ENCODE data around the gene BAD. TPM values are rescaled to one million over a fixed set of nuclear protein-coding genes. Genes with fewer than 3 reads are reported as not detected.
"Not testable (repeated sequence)": the region's sequence is repeated elsewhere in the genome, so short reads cannot be mapped to it uniquely, and the experiment has no call there.

Gene BAD
- total and polyA plus RNA-seq, 3 experiments from 2014 or later: 40.4 to 56.5 (median 40.9) TPM

DNA sequence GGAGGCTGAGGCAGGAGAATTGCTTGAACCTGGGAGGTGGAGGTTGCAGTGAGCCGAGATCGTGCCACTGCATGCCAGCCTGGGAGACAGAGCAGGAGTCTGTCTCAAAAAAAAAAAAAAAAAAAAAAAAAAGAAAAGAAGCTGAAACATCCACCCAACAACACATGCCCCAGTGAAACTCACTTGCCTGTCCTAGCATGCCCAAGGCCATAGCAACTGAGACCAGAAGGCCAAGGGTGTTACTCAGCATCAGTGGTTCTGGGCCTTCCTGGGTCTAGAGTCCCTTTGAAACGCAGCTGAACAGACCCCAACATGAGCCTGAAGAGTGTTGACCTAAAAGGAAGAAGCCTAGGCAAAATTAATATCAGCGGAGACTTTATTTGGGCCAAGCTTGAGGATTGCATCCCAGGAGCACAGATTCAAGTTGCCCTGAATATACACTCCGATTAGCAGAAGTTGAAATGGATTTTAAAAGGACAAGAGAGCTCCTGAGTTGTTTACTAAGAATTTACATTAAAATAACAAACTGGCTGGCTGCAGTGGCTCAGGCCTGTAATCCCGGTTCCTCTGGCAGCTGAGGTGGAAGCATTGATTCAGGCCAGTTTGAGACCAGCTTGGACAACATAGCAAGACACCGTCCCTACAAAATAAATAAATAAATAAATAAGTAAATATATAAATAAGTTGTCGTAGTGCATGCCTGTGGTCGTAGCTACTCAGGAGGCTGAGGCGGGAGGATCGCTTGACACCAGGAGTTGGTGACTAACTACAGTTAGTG, 40.4 kb upstream of the BAD start:
- Mint-ChIP-seq H3K4me3 (no peak overlapping the region), H3K36me3 (peaks cover 4 to 23% (median 4%) of the 10 kb centered on the region in 3 donors), H3K4me1 (peaks cover 0 to 9% (median 0%) of the 10 kb centered on the region in 3 donors), H3K27ac (no peak overlapping the region), H3K9me3 (no peaks in the 10 kb centered on the region), H3K27me3 (no peaks in the 10 kb centered on the region)
- CTCF ChIA-PET: no interaction called here
- H3K9me3 ChIP-seq (ENCODE audit: low read length): no peaks in the 10 kb centered on the region
- no peaks in the 10 kb centered on the region for H3K36me3 ChIP-seq (ENCODE audit: insufficient read depth, low read length)
- POLR2A ChIA-PET: interaction anchor here (0.6 kb wide), 1 partner anchor 17 kb away, joined by 4 read pairs; no protein-coding TSS in a partner anchor
- H3K27ac ChIP-seq (ENCODE audit: low read depth, low read length): no peak overlapping the region
- H3K27me3 ChIP-seq (ENCODE audit: insufficient read depth, low read length, poor library complexity, severe bottlenecking): no peaks in the 10 kb centered on the region
- H3K4me1 ChIP-seq (ENCODE audit: insufficient read depth, low read length): no peaks in the 10 kb centered on the region
- DNase-seq: no peak
- H3K4me3 ChIP-seq (ENCODE audit: low read length): no peak overlapping the region

DNA sequence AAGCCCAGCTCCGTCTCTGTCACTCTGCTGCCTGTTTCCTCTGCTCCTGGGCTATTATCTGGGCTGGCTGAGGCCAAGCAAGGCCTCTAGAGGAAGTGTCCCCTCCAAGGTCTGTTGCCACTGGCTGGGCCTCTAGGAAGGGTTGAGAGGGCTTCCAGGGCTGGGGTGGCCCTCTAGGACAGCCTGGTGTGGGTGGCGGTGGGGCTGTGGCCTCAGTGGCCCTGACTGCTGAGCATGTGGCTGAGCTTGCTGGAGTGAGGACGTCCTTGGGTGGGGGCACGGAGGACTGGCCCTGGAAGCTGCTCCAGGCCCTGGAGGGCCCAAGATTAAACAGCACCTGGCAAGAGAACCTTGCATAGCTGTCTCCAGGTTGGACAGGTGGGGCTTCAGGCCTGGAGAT, 39.5 kb upstream of the BAD start:
- not testable (repeated sequence) for H3K9me3 Mint-ChIP-seq; H3K27me3 ChIP-seq (ENCODE audit: insufficient read depth, low read length, poor library complexity, severe bottlenecking); H3K27me3 Mint-ChIP-seq; H3K27ac ChIP-seq (ENCODE audit: low read depth, low read length); H3K36me3 ChIP-seq (ENCODE audit: insufficient read depth, low read length); DNase-seq; H3K4me3 ChIP-seq (ENCODE audit: low read length); H3K4me1 ChIP-seq (ENCODE audit: insufficient read depth, low read length); H3K9me3 ChIP-seq (ENCODE audit: low read length)
- ChIA-PET POLR2A (interaction anchor here (0.6 kb wide), 1 partner anchor 17 kb away, joined by 4 read pairs; no protein-coding TSS in a partner anchor), CTCF (interaction anchor here (2.5 kb wide), 1 partner anchor 8 kb away, joined by 10 read pairs; no protein-coding TSS in a partner anchor)
- peaks cover 4 to 26% (median 4%) of the 10 kb centered on the region in 3 donors for H3K36me3 Mint-ChIP-seq
- peak overlapping the region in 1 of 7 donors; percentile 64 for H3K4me3 Mint-ChIP-seq
- H3K4me1 Mint-ChIP-seq: peaks cover 4 to 17% (median 5%) of the 10 kb centered on the region in 3 donors
- peak overlapping the region in 2 of 8 donors; percentile 38 to 73 for H3K27ac Mint-ChIP-seq

DNA sequence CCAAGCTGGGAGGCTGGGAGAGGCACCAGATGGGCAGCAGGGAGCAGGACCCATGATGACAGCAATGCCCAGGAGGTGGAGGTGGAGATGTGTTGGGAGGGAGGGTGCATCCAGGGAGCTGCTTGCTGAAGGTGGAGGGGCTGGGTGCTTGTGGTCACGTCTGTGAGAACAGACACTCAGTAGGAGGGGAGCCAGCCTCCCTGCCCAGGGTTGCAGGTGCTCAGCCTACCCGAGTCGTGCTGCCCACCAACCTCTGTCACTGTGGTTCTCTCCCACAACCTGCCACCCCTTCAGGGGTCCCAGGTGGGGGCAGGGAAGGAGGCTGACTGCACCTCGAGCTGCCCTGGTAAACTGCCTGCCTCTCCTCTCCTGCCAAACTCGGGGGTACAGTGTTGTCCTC, 38.9 kb upstream of the BAD start:
- no peak for DNase-seq
- Histone ChIP-seq H3K36me3 (ENCODE audit: insufficient read depth, low read length) (no peaks in the 10 kb centered on the region), H3K4me3 (ENCODE audit: low read length) (no peak overlapping the region), H3K27me3 (ENCODE audit: insufficient read depth, low read length, poor library complexity, severe bottlenecking) (no peaks in the 10 kb centered on the region), H3K27ac (ENCODE audit: low read depth, low read length) (no peak overlapping the region), H3K4me1 (ENCODE audit: insufficient read depth, low read length) (peaks cover 6% of the 10 kb centered on the region), H3K9me3 (ENCODE audit: low read length) (no peaks in the 10 kb centered on the region)
- peak overlapping the region in 1 of 7 donors; percentile 64 for H3K4me3 Mint-ChIP-seq
- H3K4me1 Mint-ChIP-seq: peaks cover 7 to 21% (median 8%) of the 10 kb centered on the region in 3 donors
- H3K36me3 Mint-ChIP-seq: peaks cover 4 to 26% (median 4%) of the 10 kb centered on the region in 3 donors
- ChIA-PET CTCF (interaction anchor here (2.5 kb wide), 1 partner anchor 8 kb away, joined by 10 read pairs; no protein-coding TSS in a partner anchor), POLR2A (interaction anchor here (0.5 kb wide), 1 partner anchor 135 kb away, joined by 3 read pairs; no protein-coding TSS in a partner anchor)
- H3K27me3 Mint-ChIP-seq: no peaks in the 10 kb centered on the region
- H3K9me3 Mint-ChIP-seq: no peaks in the 10 kb centered on the region
- H3K27ac Mint-ChIP-seq: peak overlapping the region in 2 of 8 donors; percentile 73 to 81

DNA sequence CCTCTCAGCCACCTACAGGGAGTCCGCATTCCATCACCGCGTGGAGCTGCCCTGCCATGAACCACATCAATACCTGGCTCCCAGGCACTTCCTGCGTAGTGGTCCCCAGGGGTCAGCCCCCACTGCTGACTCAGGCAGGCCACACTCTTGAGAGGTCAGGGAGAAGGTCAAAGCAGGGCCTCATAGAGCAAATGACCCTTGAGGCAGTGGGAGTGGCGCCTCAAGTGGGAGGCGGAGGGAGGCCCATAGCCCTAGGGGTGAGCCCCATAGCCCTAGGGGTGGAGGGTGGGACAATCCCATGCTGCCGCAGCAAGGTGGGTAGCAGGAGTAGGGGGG, 38.4 kb upstream of the BAD start:
- Mint-ChIP-seq H3K4me3 (no peak overlapping the region), H3K9me3 (no peaks in the 10 kb centered on the region), H3K27ac (peak overlapping the region in 1 of 8 donors; percentile 88), H3K4me1 (peaks cover 10 to 26% (median 13%) of the 10 kb centered on the region in 3 donors), H3K36me3 (peaks cover 4 to 31% (median 4%) of the 10 kb centered on the region in 3 donors), H3K27me3 (peaks cover 0 to under 1% of the 10 kb centered on the region in 2 donors)
- no peaks in the 10 kb centered on the region for H3K36me3 ChIP-seq (ENCODE audit: insufficient read depth, low read length)
- POLR2A ChIA-PET: interaction anchor here (0.5 kb wide), 1 partner anchor 135 kb away, joined by 3 read pairs; no protein-coding TSS in a partner anchor
- H3K27me3 ChIP-seq (ENCODE audit: insufficient read depth, low read length, poor library complexity, severe bottlenecking): no peaks in the 10 kb centered on the region
- H3K9me3 ChIP-seq (ENCODE audit: low read length): no peaks in the 10 kb centered on the region
- CTCF ChIA-PET: interaction anchor here (2.5 kb wide), 1 partner anchor 9 kb away, joined by 10 read pairs; no protein-coding TSS in a partner anchor
- H3K4me1 ChIP-seq (ENCODE audit: insufficient read depth, low read length): peaks cover 6% of the 10 kb centered on the region
- no peak overlapping the region for H3K4me3 ChIP-seq (ENCODE audit: low read length)
- no peak overlapping the region for H3K27ac ChIP-seq (ENCODE audit: low read depth, low read length)
- no peak for DNase-seq

DNA sequence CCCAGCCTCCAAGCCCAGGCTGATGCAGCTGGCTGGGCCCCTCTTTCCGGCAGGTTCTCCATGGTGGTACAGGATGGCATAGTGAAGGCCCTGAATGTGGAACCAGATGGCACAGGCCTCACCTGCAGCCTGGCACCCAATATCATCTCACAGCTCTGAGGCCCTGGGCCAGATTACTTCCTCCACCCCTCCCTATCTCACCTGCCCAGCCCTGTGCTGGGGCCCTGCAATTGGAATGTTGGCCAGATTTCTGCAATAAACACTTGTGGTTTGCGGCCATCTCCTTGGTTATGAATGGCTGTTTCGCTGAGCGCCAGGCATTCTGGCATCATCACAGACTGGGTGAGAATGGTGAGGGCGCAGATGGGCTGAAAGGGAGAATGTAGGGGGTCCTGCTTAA, 37.1 kb upstream of the BAD start:
- peak overlapping the region in 2 of 8 donors; percentile 40 to 50 for H3K27ac Mint-ChIP-seq
- Histone ChIP-seq H3K4me3 (ENCODE audit: low read length) (no peak overlapping the region), H3K4me1 (ENCODE audit: insufficient read depth, low read length) (peaks cover 10% of the 10 kb centered on the region), H3K27me3 (ENCODE audit: insufficient read depth, low read length, poor library complexity, severe bottlenecking) (no peaks in the 10 kb centered on the region), H3K9me3 (ENCODE audit: low read length) (no peaks in the 10 kb centered on the region), H3K36me3 (ENCODE audit: insufficient read depth, low read length) (no peaks in the 10 kb centered on the region), H3K27ac (ENCODE audit: low read depth, low read length) (no peak overlapping the region)
- ChIA-PET CTCF (interaction anchor here (2.5 kb wide), 1 partner anchor 10 kb away, joined by 10 read pairs; no protein-coding TSS in a partner anchor), POLR2A (no interaction called here)
- H3K36me3 Mint-ChIP-seq: peaks cover 4 to 44% (median 4%) of the 10 kb centered on the region in 3 donors
- DNase-seq: no peak
- peaks cover 24 to 37% (median 24%) of the 10 kb centered on the region in 3 donors for H3K4me1 Mint-ChIP-seq
- H3K9me3 Mint-ChIP-seq: no peaks in the 10 kb centered on the region
- peak overlapping the region in 1 of 7 donors; percentile 78 for H3K4me3 Mint-ChIP-seq
- peaks cover 0 to 7% of the 10 kb centered on the region in 2 donors for H3K27me3 Mint-ChIP-seq

DNA sequence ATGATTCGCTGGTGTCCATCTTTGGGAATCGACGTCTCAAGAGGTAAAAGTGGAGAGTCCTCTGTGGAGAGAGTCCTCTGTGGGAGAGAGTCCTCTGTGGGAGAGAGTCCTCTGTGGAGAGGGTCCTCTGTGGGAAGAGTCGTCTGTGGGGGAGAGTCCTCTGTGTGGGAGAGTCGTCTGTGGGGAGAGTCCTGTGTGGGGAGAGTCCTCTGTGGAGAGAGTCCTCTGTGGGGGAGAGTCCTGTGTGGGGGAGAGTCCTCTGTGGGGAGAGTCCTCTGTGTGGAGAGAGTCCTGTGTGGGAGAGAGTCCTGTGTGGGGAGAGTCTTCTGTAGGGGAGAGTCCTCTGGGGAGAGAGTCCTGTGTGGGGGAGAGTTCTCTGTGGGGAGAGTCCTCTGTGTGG, 36.6 kb upstream of the BAD start:
- peak overlapping the region in 2 of 7 donors; percentile 11 to 78 for H3K4me3 Mint-ChIP-seq
- ChIA-PET CTCF (no interaction called here), POLR2A (no interaction called here)
- Histone ChIP-seq H3K27me3 (ENCODE audit: insufficient read depth, low read length, poor library complexity, severe bottlenecking) (no peaks in the 10 kb centered on the region), H3K4me1 (ENCODE audit: insufficient read depth, low read length) (peaks cover 14% of the 10 kb centered on the region), H3K4me3 (ENCODE audit: low read length) (no peak overlapping the region), H3K9me3 (ENCODE audit: low read length) (no peaks in the 10 kb centered on the region), H3K27ac (ENCODE audit: low read depth, low read length) (no peak overlapping the region), H3K36me3 (ENCODE audit: insufficient read depth, low read length) (no peaks in the 10 kb centered on the region)
- H3K9me3 Mint-ChIP-seq: no peaks in the 10 kb centered on the region
- H3K4me1 Mint-ChIP-seq: peaks cover 26 to 41% (median 27%) of the 10 kb centered on the region in 3 donors
- H3K27ac Mint-ChIP-seq: peak overlapping the region in 6 of 8 donors; percentile 18 to 79 (median 51)
- DNase-seq: no peak
- H3K27me3 Mint-ChIP-seq: peaks cover 0 to 7% of the 10 kb centered on the region in 2 donors
- peaks cover 4 to 47% (median 4%) of the 10 kb centered on the region in 3 donors for H3K36me3 Mint-ChIP-seq

DNA sequence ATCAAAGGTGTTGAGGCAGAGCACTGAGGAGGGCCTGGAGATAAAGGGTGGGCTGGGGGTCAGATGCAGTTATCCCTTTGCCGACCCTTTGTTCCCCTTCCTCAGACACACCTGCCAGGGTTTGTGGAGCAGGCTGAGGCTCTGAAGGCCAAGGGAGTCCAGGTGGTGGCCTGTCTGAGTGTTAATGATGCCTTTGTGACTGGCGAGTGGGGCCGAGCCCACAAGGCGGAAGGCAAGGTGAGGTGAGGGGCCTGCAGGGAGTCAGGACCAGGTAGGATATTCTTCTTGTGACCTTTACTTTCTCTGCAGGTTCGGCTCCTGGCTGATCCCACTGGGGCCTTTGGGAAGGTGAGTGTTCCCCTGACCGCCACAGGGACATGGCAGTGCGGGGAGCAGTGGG, 36.1 kb upstream of the BAD start:
- Mint-ChIP-seq H3K27ac (peak overlapping the region in 4 of 8 donors; percentile 33 to 79 (median 51)), H3K9me3 (no peaks in the 10 kb centered on the region), H3K36me3 (peaks cover 4 to 47% (median 4%) of the 10 kb centered on the region in 3 donors), H3K4me1 (peaks cover 26 to 41% (median 27%) of the 10 kb centered on the region in 3 donors), H3K4me3 (no peak overlapping the region), H3K27me3 (peaks cover 0 to 7% of the 10 kb centered on the region in 2 donors)
- DNase-seq: no peak
- H3K27me3 ChIP-seq (ENCODE audit: insufficient read depth, low read length, poor library complexity, severe bottlenecking): no peaks in the 10 kb centered on the region
- no peak overlapping the region for H3K4me3 ChIP-seq (ENCODE audit: low read length)
- no peaks in the 10 kb centered on the region for H3K36me3 ChIP-seq (ENCODE audit: insufficient read depth, low read length)
- H3K4me1 ChIP-seq (ENCODE audit: insufficient read depth, low read length): peaks cover 14% of the 10 kb centered on the region
- no peak overlapping the region for H3K27ac ChIP-seq (ENCODE audit: low read depth, low read length)
- POLR2A ChIA-PET: no interaction called here
- no peaks in the 10 kb centered on the region for H3K9me3 ChIP-seq (ENCODE audit: low read length)
- CTCF ChIA-PET: no interaction called here
